Type B pancreatic cell (in vitro differentiated cells): ENCODE data around the gene INO80. TPM values are rescaled to one million over a fixed set of nuclear protein-coding genes. Genes with fewer than 3 reads are reported as not detected.
"Not testable (repeated sequence)": the region's sequence is repeated elsewhere in the genome, so short reads cannot be mapped to it uniquely, and the experiment has no call there.

Experiments used
- DNase-seq: peaks from one replicate; pipeline ENCODE4 v3.0.0; 2021; ENCODE audit warnings: mixed read lengths; ENCODE audit not compliant: unreplicated experiment; ENCODE audit errors: extremely low spot score
- H3K27ac Mint-ChIP-seq: 2 replicates; pipeline ENCODE4 v1.8.0; 2021; ENCODE audit warnings: mild to moderate bottlenecking, mixed read lengths
- H3K27me3 Mint-ChIP-seq: 2 replicates; pipeline ENCODE4 v1.8.0; 2021; ENCODE audit warnings: mixed read lengths
- H3K36me3 Mint-ChIP-seq: 2 replicates; pipeline ENCODE4 v1.8.0; 2021; ENCODE audit warnings: mixed read lengths
- H3K4me1 Mint-ChIP-seq: one replicate; pipeline ENCODE4 v1.8.0; 2021; ENCODE audit warnings: mixed read lengths; ENCODE audit not compliant: unreplicated experiment
- H3K4me3 Mint-ChIP-seq: 2 replicates; pipeline ENCODE4 v1.8.0; 2021; ENCODE audit warnings: mild to moderate bottlenecking, mixed read lengths
- H3K9me3 Mint-ChIP-seq: 2 replicates; pipeline ENCODE4 v1.8.0; 2021; ENCODE audit warnings: mixed read lengths
- total RNA-seq: library from RNA; stranded (reverse); gene quantifications from 2 replicates; pipeline ENCODE4 v1.2.1, GENCODE V29; 2021; ENCODE audit warnings: low replicate concordance
- TF ChIP-seq, protein P1 (sequence below): fragments of 200-600 bp; sonication (generic); conservative IDR thresholded peaks from 2 replicates; pipeline ENCODE4 v1.5.0; 2021; ENCODE audit warnings: antibody characterized with exemption, mild to moderate bottlenecking

INO80 gene
- total RNA-seq, 1 donor from 2014 or later = 22.3 TPM

DNA sequence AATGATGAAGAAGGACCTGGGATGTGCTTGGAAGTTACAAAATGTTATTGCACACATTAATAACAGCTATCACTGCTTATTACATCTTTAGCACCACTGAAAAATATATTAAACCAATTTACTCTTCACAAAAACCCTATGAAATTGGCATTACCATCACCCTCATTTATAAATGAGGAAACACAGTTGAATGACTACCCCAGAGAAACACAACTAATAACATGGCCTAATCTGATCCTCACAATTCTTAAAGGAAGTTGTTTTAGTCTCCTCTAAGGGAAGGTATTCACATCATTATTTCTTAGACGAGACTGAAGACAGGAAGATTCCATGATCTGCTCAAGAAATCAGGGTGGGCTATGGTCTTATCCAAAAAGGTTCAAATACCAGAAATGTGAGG, 35.9 kb downstream of the INO80 start:
- no peaks in the 10 kb centered on the region for H3K4me1 Mint-ChIP-seq

DNA sequence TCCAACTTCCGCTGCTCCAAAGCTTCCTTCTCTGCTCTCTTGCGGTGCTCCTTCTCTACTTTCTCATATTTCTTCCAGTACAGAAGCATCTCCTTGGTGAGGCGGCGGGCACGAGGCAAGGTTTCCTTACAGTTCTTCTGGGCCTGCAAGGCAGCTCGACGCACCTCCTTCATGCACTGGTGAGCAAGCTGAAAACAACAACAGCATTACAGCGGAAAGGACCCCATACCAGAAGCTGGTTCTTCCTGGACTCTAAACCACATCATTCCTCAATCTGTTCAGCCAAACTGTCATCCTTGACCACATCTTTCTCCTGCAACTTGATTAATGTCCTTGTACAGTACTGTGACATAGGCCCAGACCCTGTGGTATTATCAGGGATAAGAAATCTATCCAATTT, 36.4 kb downstream of the INO80 start:
- peaks cover 26% of the 10 kb centered on the region for H3K36me3 Mint-ChIP-seq
- DNase-seq = no peak
- no peaks in the 10 kb centered on the region for H3K27me3 Mint-ChIP-seq
- no peak overlapping the region for H3K27ac Mint-ChIP-seq
- no peaks in the 10 kb centered on the region for H3K9me3 Mint-ChIP-seq
- H3K4me3 Mint-ChIP-seq = no peak overlapping the region
- TF ChIP-seq, protein P1, sequence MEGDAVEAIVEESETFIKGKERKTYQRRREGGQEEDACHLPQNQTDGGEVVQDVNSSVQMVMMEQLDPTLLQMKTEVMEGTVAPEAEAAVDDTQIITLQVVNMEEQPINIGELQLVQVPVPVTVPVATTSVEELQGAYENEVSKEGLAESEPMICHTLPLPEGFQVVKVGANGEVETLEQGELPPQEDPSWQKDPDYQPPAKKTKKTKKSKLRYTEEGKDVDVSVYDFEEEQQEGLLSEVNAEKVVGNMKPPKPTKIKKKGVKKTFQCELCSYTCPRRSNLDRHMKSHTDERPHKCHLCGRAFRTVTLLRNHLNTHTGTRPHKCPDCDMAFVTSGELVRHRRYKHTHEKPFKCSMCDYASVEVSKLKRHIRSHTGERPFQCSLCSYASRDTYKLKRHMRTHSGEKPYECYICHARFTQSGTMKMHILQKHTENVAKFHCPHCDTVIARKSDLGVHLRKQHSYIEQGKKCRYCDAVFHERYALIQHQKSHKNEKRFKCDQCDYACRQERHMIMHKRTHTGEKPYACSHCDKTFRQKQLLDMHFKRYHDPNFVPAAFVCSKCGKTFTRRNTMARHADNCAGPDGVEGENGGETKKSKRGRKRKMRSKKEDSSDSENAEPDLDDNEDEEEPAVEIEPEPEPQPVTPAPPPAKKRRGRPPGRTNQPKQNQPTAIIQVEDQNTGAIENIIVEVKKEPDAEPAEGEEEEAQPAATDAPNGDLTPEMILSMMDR = no peak
- no peaks in the 10 kb centered on the region for H3K4me1 Mint-ChIP-seq

More for the DNA sequence above, 35.9 kb downstream of the INO80 start:
- Mint-ChIP-seq H3K9me3 (no peaks in the 10 kb centered on the region), H3K27ac (no peak overlapping the region), H3K4me3 (no peak overlapping the region), H3K36me3 (peaks cover 26% of the 10 kb centered on the region), H3K27me3 (no peaks in the 10 kb centered on the region)
- TF ChIP-seq, protein P1 = no peak
- DNase-seq = no peak

- H3K9me3 Mint-ChIP-seq, H3K27ac Mint-ChIP-seq, DNase-seq, H3K27me3 Mint-ChIP-seq, H3K4me1 Mint-ChIP-seq, H3K4me3 Mint-ChIP-seq: not testable (repeated sequence)
- peaks cover 30% of the 10 kb centered on the region for H3K36me3 Mint-ChIP-seq
Measured at GRCh38 chr15:41078879-41079278, 37.2 kb downstream of the INO80 start.

DNA sequence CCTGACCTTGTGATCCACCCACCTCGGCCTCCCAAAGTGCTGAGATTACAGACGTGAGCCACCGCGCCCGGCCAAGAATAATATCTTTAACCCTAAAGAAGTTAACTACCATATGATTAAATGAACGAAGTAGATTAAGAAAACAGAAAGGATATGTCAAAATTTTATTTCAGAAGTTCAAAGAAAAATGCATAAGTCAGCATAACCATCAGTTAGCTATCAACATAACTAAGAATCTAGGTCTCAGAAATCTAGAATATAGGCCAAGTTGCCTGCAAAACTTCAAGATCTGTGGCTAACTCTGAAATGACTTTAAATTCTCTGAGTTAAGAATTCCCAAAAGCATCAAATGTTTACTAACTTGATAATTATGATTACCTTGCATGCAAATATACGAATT, 38.0 kb downstream of the INO80 start:
- TF ChIP-seq, protein P1 = no peak
- H3K4me3 Mint-ChIP-seq = no peak overlapping the region
- no peak for DNase-seq
- no peak overlapping the region for H3K27ac Mint-ChIP-seq
- H3K27me3 Mint-ChIP-seq = no peaks in the 10 kb centered on the region
- no peaks in the 10 kb centered on the region for H3K9me3 Mint-ChIP-seq
- H3K4me1 Mint-ChIP-seq = no peaks in the 10 kb centered on the region
- peaks cover 34% of the 10 kb centered on the region for H3K36me3 Mint-ChIP-seq

DNA sequence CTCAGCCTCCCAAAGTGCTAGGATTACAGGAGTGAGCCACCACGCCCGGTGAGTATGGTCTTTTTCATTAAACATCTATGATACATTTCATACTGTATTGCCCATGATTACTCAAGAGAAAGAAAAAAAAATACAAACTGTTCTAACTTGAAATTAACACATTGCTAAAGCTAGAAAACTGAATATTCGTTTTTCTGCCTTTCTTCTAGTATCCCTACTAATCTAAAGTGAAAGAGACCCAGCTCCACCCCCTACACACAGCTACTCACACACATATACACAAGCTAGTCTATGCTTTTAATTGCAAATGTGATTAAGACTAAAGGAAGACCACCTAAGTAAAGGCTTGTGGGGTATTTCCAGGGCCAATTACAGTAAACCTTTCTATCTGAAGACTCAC, 43.1 kb downstream of the INO80 start:
- H3K9me3 Mint-ChIP-seq = no peaks in the 10 kb centered on the region
- H3K27me3 Mint-ChIP-seq = no peaks in the 10 kb centered on the region
- H3K4me1 Mint-ChIP-seq = no peaks in the 10 kb centered on the region
- no peak for DNase-seq
- H3K36me3 Mint-ChIP-seq = peaks cover 35% of the 10 kb centered on the region
- H3K27ac Mint-ChIP-seq = no peak overlapping the region
- TF ChIP-seq, protein P1 = no peak
- no peak overlapping the region for H3K4me3 Mint-ChIP-seq

DNA sequence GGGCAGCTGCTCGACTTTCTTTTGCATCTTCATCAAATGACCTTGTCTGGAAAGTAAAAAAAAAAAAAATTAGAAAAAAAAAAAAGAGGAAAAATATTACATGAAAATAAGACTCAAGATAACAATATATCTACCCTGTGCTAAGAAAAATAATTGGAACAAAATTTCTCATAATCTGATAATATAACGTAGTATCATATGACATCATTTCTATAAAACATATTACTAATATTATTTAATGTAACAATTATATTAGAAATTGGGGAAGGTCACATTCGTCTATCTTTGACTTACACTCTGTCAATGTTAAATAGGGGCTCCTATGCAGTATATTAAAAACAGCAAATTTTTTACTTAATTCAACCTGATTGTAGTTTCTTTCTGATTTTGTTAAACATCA, 44.1 kb downstream of the INO80 start:
- Mint-ChIP-seq H3K27me3 (no peaks in the 10 kb centered on the region), H3K36me3 (peaks cover 41% of the 10 kb centered on the region), H3K9me3 (no peaks in the 10 kb centered on the region), H3K4me3 (no peak overlapping the region), H3K4me1 (no peaks in the 10 kb centered on the region), H3K27ac (no peak overlapping the region)
- DNase-seq = no peak
- TF ChIP-seq, protein P1 = no peak
